ENCODE data around the gene AIPL1. TPM values are rescaled to one million over a fixed set of nuclear protein-coding genes. Genes with fewer than 3 reads are reported as not detected.
A peak's percentile ranks its signal among the peaks of the same experiment; 100 is the strongest.

The AIPL1 gene
- total RNA-seq, 2 experiments from 2014 or later: not detected

GRCh38 chr17:6422654-6423241, 12.2 kb downstream of the AIPL1 start:
- Mint-ChIP-seq H3K4me1 (peaks cover 9% of the 10 kb centered on the region), H3K27ac (no peak overlapping the region), H3K9me3 (no peaks in the 10 kb centered on the region), H3K4me3 (no peak overlapping the region), H3K36me3 (no peaks in the 10 kb centered on the region), H3K27me3 (peaks cover 41% of the 10 kb centered on the region)
- no peak for DNase-seq

DNA sequence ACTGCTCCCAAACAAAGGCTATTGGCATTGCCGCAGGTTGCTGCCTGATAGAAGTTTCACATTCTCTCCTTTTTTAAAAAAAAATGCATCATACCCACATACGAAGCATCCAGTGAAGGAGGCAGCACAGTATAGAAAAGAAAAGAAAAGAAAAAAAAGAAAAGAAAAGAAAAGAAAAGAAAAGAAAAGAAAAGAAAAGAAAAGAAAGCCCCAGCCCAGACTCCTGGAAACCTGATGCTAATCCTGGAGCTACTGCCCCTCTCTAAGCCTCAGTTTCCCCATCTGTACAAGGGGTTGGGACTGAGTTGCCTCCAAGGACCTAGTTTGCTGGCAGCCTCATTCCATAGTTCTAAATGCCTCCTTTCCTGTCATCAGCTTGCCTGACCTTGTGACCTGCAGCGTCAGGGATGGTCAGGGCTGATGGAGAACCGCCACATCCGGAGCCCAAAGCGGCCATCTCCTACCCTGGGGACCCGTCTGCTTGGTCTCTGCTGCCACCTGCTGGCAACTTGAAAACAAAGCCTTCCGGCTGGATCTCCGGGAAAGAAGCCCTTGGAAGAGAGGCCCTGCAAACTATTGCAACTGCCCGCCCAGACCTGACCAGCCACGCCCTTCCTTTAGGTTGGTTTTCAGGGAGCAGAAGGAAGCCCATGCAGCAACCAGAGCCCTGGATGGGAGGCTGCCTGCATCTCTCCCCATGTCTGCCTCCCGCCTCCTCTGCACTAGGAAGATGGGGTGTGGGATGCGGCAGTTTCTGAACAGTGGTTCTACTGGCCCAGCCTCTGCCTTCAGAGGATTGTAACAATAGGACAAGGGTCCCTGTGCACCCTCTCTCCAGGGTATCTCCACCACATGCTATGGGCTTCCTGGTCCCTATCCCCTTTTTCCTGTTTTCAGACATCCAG, 13.0 kb downstream of the AIPL1 start:
- Mint-ChIP-seq H3K27ac (no peak overlapping the region), H3K4me1 (peaks cover 1% of the 10 kb centered on the region), H3K27me3 (peaks cover 41% of the 10 kb centered on the region), H3K36me3 (no peaks in the 10 kb centered on the region), H3K9me3 (no peaks in the 10 kb centered on the region), H3K4me3 (no peak overlapping the region)
- peak; percentile 66 for DNase-seq

DNA sequence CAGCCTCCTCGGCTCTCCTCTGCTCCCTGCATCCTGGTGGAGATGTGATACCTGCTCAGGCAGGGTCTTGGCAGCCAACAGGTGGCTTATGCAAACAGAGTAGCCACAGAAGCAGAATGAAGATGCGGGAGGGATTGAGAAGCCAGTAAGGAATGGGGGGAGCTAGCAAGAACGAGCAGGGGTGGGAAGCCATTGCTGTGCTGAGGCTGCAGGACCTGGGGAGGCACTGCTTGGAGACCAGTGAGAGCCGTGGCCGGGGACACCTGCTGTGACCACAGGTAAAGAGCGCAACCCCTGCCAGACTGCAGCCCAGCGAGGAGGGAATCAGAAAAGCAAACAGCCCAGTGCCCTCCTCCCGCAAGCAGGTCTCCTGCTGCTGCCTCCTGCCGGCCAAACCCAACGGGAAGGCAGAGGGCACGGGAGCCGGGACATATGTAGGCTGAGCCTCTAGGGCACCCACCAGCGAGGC, 14.7 kb downstream of the AIPL1 start:
- Mint-ChIP-seq H3K9me3 (no peaks in the 10 kb centered on the region), H3K27ac (no peak overlapping the region), H3K27me3 (peaks cover 36% of the 10 kb centered on the region), H3K36me3 (no peaks in the 10 kb centered on the region), H3K4me1 (peaks cover 1% of the 10 kb centered on the region), H3K4me3 (no peak overlapping the region)
- peak; percentile 19 for DNase-seq

DNA sequence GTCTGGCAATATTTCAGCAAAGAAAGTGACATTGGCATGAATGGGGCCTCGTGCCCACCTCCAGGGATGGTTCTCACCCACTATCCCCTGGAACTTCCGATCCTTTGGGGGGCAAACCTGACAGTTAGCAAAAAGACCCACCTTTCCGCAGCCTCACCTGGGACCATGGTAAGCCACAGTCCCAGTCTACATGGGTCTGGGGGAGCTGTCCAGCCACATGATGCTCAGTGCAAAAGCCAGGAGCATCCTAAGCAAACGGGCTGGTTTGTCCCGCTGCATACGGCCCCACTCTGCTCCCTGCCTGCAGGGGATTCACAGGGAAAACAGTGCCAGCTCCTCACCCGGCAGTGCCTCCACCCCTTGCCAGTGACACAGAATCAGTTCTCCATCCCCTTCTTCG, 19.3 kb downstream of the AIPL1 start:
- Mint-ChIP-seq H3K9me3 (no peaks in the 10 kb centered on the region), H3K27me3 (peaks cover 11% of the 10 kb centered on the region), H3K27ac (no peak overlapping the region), H3K36me3 (no peaks in the 10 kb centered on the region), H3K4me1 (no peaks in the 10 kb centered on the region), H3K4me3 (no peak overlapping the region)
- DNase-seq: no peak

GRCh38 chr17:6413065-6413464, 21.9 kb downstream of the AIPL1 start:
- no peaks in the 10 kb centered on the region for H3K36me3 Mint-ChIP-seq
- H3K4me3 Mint-ChIP-seq: no peak overlapping the region
- peaks cover 4% of the 10 kb centered on the region for H3K27me3 Mint-ChIP-seq
- no peak overlapping the region for H3K27ac Mint-ChIP-seq
- no peak for DNase-seq
- no peaks in the 10 kb centered on the region for H3K4me1 Mint-ChIP-seq
- H3K9me3 Mint-ChIP-seq: no peaks in the 10 kb centered on the region

DNA sequence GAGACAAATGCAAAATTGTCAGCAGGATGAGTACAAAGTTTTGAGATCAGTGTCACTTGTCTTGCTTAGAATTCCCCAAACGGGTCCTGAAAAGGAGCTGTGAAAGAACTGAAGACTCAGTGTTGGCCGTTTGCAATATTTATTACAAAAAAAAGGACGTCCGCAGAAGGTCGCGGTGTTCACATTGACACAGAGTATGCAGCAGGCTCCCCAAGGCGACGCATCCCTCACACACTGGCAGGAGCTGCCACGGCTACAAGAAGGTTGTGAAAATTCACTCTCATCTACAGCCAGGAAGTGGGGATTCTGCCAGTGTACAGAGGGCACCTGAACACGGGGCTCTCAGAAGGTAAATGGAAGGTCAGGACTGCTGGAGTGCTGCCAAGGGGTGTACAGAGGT, 26.2 kb downstream of the AIPL1 start:
- H3K9me3 Mint-ChIP-seq: no peaks in the 10 kb centered on the region
- no peaks in the 10 kb centered on the region for H3K4me1 Mint-ChIP-seq
- DNase-seq: no peak
- peaks cover 21% of the 10 kb centered on the region for H3K27me3 Mint-ChIP-seq
- H3K27ac Mint-ChIP-seq: no peak overlapping the region
- no peaks in the 10 kb centered on the region for H3K36me3 Mint-ChIP-seq
- H3K4me3 Mint-ChIP-seq: no peak overlapping the region

- no peaks in the 10 kb centered on the region for H3K9me3 Mint-ChIP-seq
- no peak overlapping the region for H3K27ac Mint-ChIP-seq
- H3K27me3 Mint-ChIP-seq: peaks cover 24% of the 10 kb centered on the region
- H3K36me3 Mint-ChIP-seq: no peaks in the 10 kb centered on the region
- no peak for DNase-seq
- H3K4me1 Mint-ChIP-seq: no peaks in the 10 kb centered on the region
- H3K4me3 Mint-ChIP-seq: no peak overlapping the region
These were observed 26.6 kb downstream of the AIPL1 start for GRCh38 chr17:6408276-6408675.

DNA sequence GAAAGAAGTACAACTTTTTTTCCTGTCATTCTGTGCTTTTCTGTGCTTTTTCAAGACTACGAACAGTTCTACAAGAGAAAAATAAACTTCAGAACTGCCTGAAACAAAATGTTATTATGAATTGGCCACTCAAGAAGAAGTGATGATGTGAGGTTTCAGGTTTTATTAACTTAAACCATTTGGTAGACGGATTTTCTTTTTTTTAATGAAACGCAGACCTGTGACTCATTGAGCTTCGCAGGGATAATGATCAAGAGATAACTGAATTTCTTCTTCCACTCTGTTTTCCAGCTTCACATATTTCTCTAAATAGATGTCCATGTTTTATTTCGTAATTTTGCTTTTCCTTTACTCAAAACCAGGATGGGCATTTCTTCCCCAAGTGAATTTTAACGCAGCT, 32.7 kb downstream of the AIPL1 start:
- Mint-ChIP-seq H3K27me3 (peaks cover 26% of the 10 kb centered on the region), H3K4me3 (no peak overlapping the region), H3K36me3 (no peaks in the 10 kb centered on the region), H3K9me3 (peaks cover 3% of the 10 kb centered on the region), H3K27ac (no peak overlapping the region), H3K4me1 (no peaks in the 10 kb centered on the region)
- DNase-seq: no peak

GRCh38 chr17:6398955-6399354, 36.0 kb downstream of the AIPL1 start:
- no peaks in the 10 kb centered on the region for H3K4me1 Mint-ChIP-seq
- H3K27ac Mint-ChIP-seq: no peak overlapping the region
- H3K36me3 Mint-ChIP-seq: no peaks in the 10 kb centered on the region
- H3K9me3 Mint-ChIP-seq: peaks cover 3% of the 10 kb centered on the region
- no peak for DNase-seq
- peaks cover 28% of the 10 kb centered on the region for H3K27me3 Mint-ChIP-seq
- no peak overlapping the region for H3K4me3 Mint-ChIP-seq

GRCh38 chr17:6394055-6394606, 40.8 kb downstream of the AIPL1 start:
- Mint-ChIP-seq H3K27me3 (peaks cover 37% of the 10 kb centered on the region), H3K27ac (no peak overlapping the region), H3K36me3 (no peaks in the 10 kb centered on the region), H3K4me1 (no peaks in the 10 kb centered on the region), H3K4me3 (no peak overlapping the region), H3K9me3 (peaks cover 2% of the 10 kb centered on the region)
- no peak for DNase-seq

DNA sequence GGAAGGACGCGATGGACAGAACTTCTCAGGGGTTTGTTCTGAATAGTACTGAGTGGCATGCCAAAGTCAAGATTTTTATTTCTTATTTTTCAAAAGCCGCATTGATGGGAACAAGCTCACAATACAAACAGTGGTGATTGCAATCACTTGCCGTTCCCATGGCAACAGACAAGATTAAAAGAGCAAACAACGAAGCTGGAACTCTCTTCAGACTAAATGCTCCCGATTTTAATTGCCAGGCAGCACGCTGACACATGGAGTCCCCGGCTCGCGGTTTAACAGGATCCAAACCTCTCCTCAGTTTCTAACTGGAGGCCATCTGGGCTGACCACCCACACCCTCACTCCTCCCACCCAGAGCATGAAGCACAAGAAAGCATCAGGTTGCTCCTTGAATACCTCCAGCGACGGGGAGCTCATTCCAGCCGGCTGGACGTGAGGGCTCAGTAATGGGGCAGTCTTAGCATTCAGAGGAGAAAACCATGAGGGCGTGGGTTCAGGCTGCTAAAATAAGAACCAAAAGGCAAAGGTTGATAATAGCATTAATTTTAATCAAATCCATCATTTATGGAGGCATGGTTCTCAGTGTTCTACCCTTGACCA, 41.5 kb downstream of the AIPL1 start:
- no peaks in the 10 kb centered on the region for H3K36me3 Mint-ChIP-seq
- H3K9me3 Mint-ChIP-seq: no peaks in the 10 kb centered on the region
- H3K4me3 Mint-ChIP-seq: no peak overlapping the region
- no peaks in the 10 kb centered on the region for H3K4me1 Mint-ChIP-seq
- H3K27me3 Mint-ChIP-seq: peaks cover 32% of the 10 kb centered on the region
- H3K27ac Mint-ChIP-seq: no peak overlapping the region
- no peak for DNase-seq

GRCh38 chr17:6392609-6393350, 42.1 kb downstream of the AIPL1 start:
- Mint-ChIP-seq H3K4me1 (no peaks in the 10 kb centered on the region), H3K4me3 (no peak overlapping the region), H3K9me3 (no peaks in the 10 kb centered on the region), H3K27ac (no peak overlapping the region), H3K36me3 (no peaks in the 10 kb centered on the region), H3K27me3 (peaks cover 29% of the 10 kb centered on the region)
- DNase-seq: no peak

DNA sequence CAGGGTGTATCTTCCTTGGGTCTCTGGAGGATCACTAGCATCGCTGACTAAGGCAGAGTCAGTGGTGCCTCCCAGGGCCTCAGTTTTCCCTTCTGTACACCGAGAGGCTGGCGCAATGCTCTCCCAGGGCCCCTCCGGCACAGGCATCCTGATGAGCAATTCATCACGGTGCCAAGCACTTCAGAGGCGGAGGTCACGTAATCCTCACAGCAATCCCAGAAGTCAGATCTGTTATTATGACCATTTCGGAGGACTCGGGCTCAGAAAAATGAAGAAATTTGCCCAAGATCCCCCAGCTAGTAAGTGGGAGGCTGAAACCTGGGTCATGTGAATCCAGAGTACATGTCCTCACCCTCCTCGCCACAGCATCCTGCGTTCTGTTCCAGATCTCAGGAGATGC, 46.5 kb downstream of the AIPL1 start:
- no peaks in the 10 kb centered on the region for H3K36me3 Mint-ChIP-seq
- H3K4me3 Mint-ChIP-seq: no peak overlapping the region
- H3K27ac Mint-ChIP-seq: no peak overlapping the region
- no peaks in the 10 kb centered on the region for H3K4me1 Mint-ChIP-seq
- no peaks in the 10 kb centered on the region for H3K9me3 Mint-ChIP-seq
- peaks cover 17% of the 10 kb centered on the region for H3K27me3 Mint-ChIP-seq
- DNase-seq: no peak

GRCh38 chr17:6387858-6388257, 47.1 kb downstream of the AIPL1 start:
- Mint-ChIP-seq H3K27me3 (peaks cover 13% of the 10 kb centered on the region), H3K27ac (no peak overlapping the region), H3K4me3 (no peak overlapping the region), H3K36me3 (no peaks in the 10 kb centered on the region), H3K9me3 (no peaks in the 10 kb centered on the region), H3K4me1 (no peaks in the 10 kb centered on the region)
- no peak for DNase-seq

GRCh38 chr17:6387442-6387841, 47.5 kb downstream of the AIPL1 start:
- Mint-ChIP-seq H3K4me3 (no peak overlapping the region), H3K9me3 (no peaks in the 10 kb centered on the region), H3K4me1 (no peaks in the 10 kb centered on the region), H3K27ac (no peak overlapping the region), H3K36me3 (no peaks in the 10 kb centered on the region), H3K27me3 (peaks cover 13% of the 10 kb centered on the region)
- DNase-seq: no peak

Measured in activated naive CD8-positive, alpha-beta T cell treated with anti-CD3 and anti-CD28 coated beads for 36 hours (primary cell).